GM19467 (cell line): Measurements from ENCODE around the gene ZXDB.
"Not testable (repeated sequence)": the region's sequence is repeated elsewhere in the genome, so short reads cannot be mapped to it uniquely, and the experiment has no call there.

Source experiments
- ATAC-seq: cut with Tn5 transposase; IDR thresholded peaks from one replicate; pipeline ENCODE4 v1.9.1; 2021; ENCODE audit warnings: mild to moderate bottlenecking, moderate library complexity; ENCODE audit not compliant: unreplicated experiment

The ZXDB gene

DNA sequence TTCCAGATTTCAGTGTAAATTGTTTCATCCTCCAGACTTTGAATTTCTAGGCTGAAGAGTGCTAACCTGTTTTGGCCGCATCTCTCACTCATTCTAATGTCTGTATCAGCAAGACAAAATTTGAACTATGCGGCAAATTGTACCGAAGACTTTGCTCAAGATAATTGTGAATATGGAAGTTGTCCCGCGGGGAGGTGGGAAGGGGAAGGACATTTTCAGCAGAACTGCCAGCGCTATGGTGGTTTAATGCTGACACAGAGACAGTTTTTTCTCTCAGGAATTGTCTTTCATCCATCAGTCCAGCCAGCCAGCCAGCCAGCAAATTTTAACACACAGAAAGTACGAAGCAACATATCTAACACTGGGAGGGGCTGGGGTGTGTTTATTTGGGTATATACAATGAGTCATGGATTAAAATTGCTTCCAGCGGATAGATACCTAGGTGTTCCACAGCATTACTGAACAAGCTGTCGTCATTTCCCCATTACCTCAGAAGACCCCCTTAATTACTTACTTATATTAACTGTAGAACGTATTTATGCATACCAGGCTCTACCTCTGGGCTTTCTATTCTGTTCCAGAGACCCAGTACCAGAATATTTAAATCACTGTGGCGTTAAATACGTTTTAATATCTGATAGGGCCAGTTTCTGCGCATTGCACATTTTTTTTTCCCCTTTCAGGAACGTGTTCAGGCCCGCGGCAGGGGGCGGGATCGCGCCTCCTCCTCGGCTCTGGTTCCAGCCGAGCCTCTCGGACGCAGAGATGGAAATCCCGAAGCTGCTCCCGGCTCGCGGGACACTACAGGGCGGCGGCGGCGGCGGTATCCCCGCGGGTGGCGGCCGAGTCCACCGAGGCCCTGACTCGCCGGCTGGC lies at the start of gene ZXDB:
TSS of gene ZXDB (plus strand) at position 728 of the 876 bp plus-strand sequence. CDS start at position 766, 38 bp downstream.
- peak; percentile 39 for ATAC-seq

DNA sequence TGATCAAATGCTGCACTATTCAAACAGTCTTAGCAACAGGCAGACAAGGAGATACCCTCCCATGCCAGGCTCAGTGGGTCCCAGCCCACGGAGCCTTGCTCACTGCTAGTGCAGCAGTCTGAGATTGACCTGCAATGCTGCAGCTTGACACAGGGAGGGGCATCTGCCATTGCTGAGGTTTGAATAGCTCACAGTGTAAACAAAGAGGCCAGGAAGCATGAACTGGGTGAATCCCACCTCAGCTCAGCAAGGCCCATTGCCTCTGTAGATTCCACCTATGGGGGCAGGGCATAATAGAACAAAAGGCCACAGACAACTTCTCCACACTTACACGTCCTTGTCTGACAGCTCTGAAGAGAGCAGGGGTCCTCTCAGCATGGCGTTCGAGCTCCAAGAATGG lies 26.6 kb upstream of the ZXDB start:
- no peak for ATAC-seq

DNA sequence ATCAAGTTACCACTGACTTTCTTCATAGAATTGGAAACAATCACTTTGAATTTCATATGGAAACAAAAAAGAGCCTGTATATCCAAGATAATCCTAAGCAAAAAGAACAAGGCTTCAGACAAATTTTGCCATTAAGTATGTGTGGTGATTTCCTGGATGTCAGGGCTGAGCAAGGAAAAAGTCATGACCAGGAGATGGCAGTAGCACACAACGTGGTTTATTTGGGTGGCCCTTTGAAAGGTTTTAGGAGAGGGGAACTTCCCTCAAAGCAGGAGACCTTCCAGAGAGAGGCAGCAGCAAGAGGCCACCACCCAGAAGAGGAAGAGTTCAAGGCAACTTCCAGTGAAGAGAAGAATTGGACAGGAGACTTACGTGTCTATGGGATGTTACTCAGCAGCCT lies 18.1 kb upstream of the ZXDB start:
- ATAC-seq: no peak

DNA sequence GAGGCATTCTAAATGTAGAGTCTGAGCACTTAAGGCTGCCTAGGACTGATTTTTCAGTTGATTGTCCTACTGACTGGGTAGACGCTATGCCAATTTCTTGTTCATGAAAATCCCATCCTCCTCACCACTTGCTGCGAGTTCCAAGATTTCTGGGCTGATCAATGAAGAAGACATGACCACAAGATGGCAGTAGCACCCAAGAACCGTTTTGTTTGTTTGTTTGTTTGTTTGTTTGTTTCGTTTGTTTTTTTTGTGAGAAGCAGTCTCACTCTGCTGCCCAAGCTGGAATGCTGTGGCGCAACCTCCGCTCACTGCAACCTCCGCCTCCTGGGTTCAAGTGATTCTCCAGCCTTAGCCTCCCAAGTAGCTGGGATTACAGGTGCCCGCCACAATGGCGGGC lies 8.9 kb upstream of the ZXDB start:
- not testable (repeated sequence) for ATAC-seq

DNA sequence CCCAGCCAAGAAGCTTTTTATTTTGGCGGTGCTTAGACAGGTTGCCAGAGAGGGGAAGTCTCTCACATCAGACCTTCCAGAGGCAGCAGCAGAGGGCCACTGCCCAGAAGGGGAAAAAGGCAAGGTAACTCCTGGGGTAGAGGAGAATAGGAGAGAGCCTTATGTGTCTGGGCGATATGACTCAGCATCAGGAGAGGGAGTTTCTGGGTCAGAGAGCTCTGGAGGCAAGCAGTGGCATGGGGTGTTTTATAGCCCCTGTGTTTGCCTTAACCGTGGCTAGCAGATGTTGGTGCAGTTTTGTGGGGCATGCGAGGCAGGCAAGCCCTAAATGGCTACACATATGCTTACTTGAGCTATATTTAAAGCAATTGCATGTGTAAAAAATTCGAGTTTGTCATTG lies 8.3 kb upstream of the ZXDB start:
- ATAC-seq: no peak

DNA sequence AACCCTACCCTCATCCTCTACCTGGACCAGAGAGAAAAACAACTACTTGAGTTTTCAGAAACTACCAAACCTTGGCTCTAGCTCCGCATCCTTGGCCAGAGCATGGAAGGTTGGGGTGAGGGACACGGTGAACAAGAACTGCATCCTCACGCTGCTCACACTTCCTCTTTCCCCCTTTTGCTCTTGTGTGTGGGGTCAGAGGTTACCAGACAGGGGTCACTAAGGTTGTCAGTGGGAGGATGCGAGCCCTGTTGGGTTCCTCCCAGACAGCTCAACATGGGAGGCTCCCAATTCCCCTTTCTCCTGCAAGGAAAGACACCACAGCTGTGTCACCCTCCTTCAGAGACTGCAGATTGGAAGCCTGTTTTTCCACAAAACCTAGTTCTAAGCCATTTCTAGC lies 5.5 kb upstream of the ZXDB start:
- ATAC-seq: no peak

DNA sequence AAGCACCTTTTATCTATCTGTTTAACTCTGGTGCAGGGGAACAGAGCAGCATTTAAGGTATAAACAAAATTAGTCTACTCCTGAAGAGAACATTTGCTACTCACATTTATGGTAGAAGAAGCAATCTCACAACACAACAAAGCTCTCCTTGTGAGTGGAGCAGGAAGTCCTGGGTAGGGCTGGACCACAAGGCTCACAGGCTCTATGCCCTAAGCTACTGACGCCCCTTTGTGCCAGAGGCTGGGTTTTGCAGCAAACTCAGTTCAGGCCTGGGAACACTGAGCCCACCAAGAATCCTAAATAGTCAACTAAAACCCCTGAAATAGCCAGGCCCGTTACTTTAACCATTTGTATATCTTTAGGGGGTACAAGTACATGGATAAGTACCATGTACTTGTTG lies 4.7 kb upstream of the ZXDB start:
- ATAC-seq: no peak

DNA sequence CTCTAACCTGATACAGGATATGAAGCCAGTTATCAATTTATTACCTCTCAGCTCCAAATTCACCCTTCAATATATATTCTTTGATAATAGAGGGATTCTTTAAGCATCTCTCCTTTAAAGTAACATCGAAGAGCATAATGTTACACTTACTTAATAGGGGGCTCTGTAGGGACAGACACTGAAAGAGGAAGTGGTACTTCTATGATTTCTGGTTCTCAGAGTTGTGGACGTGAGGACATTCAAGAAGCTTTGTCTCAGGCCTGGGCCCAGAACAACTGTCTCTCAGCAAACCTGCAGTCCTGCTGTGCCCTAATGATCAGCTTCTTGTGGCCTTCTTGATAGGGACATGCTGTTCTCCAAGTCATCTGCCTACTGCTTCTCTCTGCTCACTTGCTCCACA lies 4.2 kb upstream of the ZXDB start:
- no peak for ATAC-seq

DNA sequence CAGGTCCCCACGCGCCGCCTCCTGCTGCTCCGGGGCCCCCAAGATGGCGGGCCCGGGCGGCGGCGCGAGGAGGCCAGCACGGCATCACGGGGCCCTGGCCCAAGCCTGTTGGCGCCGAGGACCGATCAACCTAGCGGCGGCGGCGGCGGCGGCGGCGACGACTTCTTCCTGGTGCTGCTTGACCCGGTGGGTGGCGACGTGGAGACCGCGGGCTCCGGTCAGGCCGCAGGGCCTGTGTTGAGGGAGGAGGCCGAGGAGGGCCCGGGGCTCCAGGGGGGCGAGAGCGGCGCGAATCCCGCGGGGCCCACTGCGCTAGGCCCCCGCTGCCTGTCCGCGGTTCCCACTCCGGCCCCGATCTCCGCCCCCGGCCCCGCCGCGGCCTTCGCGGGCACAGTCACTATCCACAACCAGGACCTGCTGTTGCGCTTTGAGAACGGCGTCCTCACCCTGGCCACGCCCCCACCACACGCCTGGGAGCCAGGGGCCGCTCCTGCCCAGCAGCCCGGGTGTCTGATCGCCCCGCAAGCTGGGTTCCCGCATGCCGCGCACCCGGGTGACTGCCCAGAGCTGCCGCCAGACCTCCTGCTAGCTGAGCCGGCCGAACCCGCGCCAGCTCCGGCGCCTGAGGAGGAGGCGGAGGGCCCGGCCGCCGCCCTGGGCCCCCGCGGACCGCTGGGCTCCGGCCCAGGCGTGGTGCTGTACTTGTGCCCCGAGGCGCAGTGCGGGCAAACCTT lies 516 bp downstream of the ZXDB start:
- peak; percentile 78 for ATAC-seq

DNA sequence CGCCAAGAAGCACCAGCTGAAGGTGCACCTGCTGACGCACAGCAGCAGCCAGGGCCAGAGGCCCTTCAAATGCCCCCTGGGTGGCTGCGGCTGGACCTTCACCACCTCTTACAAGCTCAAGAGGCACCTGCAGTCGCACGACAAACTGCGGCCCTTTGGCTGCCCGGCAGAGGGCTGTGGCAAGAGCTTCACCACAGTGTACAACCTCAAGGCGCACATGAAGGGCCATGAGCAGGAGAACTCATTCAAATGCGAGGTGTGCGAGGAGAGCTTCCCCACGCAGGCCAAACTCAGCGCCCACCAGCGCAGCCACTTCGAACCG lies 1.0 kb downstream of the ZXDB start:
- ATAC-seq: peak; percentile 38

DNA sequence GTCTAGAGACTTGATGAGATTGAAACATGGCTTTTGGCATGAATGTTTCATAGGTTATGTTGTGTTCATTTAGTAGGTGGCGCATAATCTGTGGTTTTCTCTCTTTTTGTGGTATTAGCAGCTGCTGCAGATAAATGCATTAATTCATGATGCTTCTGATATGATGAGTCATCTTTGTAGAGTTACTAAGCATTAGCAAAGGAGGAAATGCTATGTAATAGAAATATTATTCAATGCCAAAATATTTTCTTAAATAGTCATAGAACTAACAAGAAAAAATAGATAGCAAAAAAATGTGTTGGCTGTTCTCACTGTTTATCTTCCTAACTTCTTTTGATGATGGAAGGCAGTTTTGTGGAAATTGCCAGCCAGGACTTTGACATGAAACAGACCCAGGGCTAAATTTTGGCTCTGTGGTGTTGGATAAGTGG lies 3.6 kb downstream of the ZXDB start:
- ATAC-seq: no peak

DNA sequence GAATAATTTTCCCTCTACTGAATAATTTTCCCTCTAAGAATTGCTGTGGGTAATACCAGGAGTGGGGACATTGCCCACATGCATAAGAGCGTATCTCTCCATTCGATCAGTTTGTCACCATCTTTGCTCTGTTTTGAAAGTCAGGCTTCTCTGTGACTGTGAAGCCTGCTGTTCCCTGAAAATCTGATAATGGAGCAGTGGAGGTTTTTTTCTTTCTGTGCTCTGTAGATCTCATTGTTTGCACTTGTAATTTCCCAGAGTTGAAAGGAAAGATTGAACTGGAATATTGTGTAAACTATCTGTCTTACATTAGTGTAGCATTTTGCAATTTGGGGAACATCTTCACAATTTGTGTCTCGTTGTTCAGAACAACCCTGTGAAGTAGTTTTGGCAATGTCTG lies 4.3 kb downstream of the ZXDB start:
- ATAC-seq: no peak

DNA sequence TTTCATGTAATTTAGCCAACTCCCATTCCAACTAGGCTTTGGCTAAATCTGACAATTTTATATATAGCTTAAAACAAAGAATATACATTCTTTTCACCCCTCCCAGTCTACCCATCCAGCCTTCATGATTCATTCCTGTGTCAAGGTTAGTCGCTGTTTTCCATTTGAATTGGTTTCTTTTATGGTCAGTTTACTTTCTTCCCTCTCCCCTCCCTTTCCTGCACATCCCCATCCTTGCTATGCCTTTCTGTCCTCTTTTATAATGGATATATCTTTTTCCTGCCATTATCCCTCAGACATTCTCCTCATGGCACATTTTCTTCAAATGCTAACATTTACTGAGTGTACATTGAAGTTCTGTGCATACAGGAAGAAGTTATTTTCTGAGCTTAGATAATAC lies 4.7 kb downstream of the ZXDB start:
- no peak for ATAC-seq

DNA sequence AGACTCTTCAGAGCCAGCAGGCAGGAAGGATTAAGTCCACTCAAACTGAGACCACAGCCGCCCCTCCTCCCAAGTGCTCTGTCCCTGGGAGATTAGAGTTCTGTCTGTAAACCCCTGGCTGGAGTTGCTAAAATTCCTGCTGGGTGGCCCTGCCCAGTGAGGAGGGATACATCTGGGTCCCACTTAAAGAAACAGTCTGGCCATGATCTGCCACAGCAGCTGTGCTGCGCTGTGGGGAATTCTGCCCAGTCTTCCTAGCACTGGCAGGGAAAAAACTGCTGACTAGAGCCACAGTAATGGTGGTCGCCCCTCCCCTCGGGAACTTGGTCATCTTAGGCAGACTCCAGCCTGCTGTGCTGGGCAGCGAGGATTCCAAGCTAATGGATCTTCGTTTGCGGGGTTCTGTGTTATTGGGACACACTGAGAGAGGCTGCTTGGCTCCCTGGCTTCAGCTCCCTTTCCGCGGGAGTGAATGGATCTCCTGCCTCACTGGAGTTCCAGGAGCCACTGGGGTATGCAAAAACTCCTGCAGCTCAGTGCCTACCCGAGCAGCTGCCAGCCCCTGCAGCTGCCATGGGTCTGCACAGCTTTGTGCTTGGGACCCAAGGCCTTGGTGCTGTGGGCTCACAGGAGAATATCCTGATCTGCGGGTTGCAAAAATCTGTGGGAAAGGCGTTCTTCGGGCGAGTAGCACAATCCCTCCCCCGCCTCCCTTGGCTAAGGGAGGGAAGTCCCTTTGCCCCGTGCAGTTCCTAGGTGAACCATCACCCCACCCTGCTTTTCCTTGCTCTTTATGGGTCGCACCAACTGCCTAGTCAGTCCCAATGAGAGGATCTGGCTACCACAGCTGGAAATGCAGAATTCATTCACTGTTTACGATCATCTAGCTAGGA lies 15.7 kb downstream of the ZXDB start:
- no peak for ATAC-seq

DNA sequence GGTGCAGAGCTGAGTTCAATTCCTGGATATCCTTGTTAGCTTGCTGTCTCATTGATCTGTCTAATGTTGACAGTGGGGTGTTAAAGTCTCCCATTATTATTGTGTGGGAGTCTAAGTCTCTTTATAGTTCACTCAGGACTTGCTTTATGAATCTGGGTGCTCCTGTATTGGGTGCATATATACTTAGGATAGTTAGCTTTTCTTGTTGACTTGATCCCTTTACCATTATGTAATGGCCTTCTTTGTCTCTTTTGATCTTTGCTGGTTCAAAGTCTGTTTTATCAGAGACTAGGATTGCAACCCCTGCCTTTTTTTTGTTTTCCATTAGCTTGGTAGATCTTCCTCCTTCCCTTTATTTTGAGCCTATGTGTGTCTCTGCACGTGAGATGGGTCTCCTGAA lies 21.5 kb downstream of the ZXDB start:
- not testable (repeated sequence) for ATAC-seq

DNA sequence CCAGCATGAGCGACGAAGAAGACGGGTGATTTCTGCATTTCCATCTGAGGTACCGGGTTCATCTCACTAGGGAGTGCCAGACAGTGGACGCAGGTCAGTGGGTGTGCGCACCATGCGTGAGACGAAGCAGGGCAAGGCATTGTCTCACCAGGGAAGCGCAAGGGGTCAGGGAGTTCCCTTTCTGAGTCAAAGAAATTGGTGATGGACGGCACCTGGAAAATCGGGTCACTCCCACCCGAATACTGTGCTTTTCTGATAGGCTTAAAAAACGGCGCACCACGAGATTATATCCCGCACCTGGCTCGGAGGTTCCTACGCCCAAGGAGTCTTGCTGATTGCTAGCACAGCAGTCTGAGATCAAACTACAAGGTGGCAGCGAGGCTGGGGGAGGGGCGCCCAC lies 37.6 kb downstream of the ZXDB start:
- not testable (repeated sequence) for ATAC-seq

DNA sequence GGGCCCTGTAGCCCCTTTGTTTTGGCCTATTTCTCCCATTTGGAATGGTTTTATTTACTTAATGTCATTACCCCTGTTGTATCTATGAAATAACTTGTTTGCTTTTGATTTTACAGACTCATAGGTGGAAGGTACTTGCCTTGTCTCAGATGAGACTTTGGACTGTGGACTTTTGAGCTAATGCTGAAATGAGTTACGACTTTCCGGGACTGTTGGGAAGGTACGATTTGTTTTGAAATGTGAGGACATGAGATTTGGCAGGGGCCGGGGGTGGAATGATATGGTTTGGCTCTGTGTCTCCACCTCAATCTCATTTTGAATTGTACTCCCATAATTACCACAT lies 48.8 kb downstream of the ZXDB start:
- ATAC-seq: no peak

DNA sequence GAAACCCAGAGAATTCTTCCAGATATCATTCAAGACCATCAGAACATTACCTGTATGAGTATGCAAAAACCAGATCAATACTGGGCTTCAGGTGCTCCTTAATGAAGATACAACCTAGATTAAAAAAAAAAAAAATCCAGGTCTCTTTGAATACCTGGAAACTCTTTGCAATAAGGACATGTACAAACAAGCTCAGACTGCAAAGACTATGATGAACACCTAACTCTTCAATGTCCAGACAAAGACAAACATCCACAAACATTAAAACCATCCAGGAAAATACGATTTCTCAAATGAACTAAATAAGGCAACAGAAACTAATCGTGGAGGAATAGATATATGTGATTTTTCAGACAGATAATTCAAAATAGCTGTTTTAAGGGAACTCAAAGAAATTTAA lies 49.5 kb downstream of the ZXDB start:
- no peak for ATAC-seq

DNA sequence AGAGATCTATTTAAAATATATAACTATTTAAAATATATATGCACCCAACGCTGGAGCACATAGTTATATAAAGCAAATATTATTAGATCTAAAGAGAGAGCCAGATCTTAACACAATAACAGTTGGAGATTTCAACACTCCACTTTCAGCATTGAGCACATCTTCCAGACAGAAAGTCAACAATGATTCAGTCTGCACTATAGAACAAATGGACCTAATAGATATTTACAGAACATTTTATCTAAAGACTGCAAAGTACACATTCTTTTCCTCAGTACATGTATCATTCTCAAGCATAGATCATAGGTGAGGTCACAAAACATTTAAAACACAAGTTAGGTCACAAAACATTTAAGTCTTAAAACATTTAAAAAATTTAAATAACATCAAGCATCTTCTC lies 51.9 kb downstream of the ZXDB start:
- ATAC-seq: no peak

DNA sequence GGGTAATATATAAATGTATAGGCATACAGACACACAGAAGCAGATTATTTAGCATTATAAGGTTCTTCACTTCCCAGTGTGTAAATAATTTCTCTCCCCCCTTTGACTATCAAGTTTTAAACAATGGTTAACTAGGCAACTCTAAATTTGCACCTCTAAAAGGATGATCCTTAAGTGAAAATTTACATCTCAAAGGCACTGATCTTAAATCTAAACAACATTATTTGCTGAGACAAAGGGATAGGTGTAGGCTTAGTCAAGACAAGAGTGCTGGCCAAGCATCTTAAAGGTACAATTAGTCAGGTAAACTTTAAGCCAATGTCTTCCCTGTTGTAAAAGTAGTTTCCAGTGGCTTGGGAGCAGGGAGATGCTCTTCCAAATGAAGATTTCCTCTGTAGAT lies 55.2 kb downstream of the ZXDB start:
- ATAC-seq: no peak
